Activated T-cell treated with anti-CD3 and anti-CD28 coated beads, Interleukin-2, amount 50 U/mL, for 72 hours (primary cell): ENCODE results near the gene SH3RF2. TPM values are rescaled to one million over a fixed set of nuclear protein-coding genes. Genes with fewer than 3 reads are reported as not detected.
"Not testable (repeated sequence)": the region's sequence is repeated elsewhere in the genome, so short reads cannot be mapped to it uniquely, and the experiment has no call there.

Source experiments
- ATAC-seq, 2 donors: fragments of 150-1000 bp; cut with Tn5 transposase; replicated peaks in 1 of 2; 2 replicates each; pipeline ENCODE4 v1.10.0; 2021; ENCODE audit warnings: moderate library complexity in 2 of 2, mild to moderate bottlenecking in 1 of 2
- DNase-seq, 2 donors: peaks; one replicate each; pipeline ENCODE4 v3.0.0; 2021 to 2022; ENCODE audit warnings: mixed read lengths in 1 of 2
- H3K27ac Mint-ChIP-seq: one replicate; pipeline ENCODE4 v1.8.0; 2022; ENCODE audit warnings: mild to moderate bottlenecking, moderate library complexity, mixed read lengths
- H3K27me3 Mint-ChIP-seq: one replicate; pipeline ENCODE4 v1.8.0; 2022; ENCODE audit warnings: low read depth, mixed read lengths
- H3K36me3 Mint-ChIP-seq, 2 donors: one replicate each; pipeline ENCODE4 v1.8.0; 2022; ENCODE audit warnings: mixed read lengths in 2 of 2, mild to moderate bottlenecking in 1 of 2; ENCODE audit not compliant: insufficient read depth in 2 of 2
- H3K4me1 Mint-ChIP-seq: one replicate; pipeline ENCODE4 v1.8.0; 2022; ENCODE audit warnings: low read depth, mixed read lengths
- H3K4me3 Mint-ChIP-seq, 2 donors: one replicate each; pipeline ENCODE4 v1.8.0; 2022; ENCODE audit warnings: mild to moderate bottlenecking in 2 of 2, mixed read lengths in 2 of 2, moderate library complexity in 2 of 2
- H3K9me3 Mint-ChIP-seq, 2 donors: one replicate each; pipeline ENCODE4 v1.8.0; 2022; ENCODE audit warnings: mixed read lengths in 2 of 2
- total RNA-seq, 2 donors: library from RNA; stranded (reverse); gene quantifications; one replicate each; pipeline ENCODE4 v1.2.3, GENCODE V29; 2022

SH3RF2 gene
- total RNA-seq, 2 donors from 2014 or later = 0.53 to 0.79 TPM

GRCh38 chr5:145993538-145993937, 57.2 kb downstream of the SH3RF2 start:
- peaks cover 22% of the 10 kb centered on the region for H3K27me3 Mint-ChIP-seq
- H3K4me3 Mint-ChIP-seq, DNase-seq, ATAC-seq, H3K27ac Mint-ChIP-seq, H3K9me3 Mint-ChIP-seq, H3K4me1 Mint-ChIP-seq, H3K36me3 Mint-ChIP-seq: not testable (repeated sequence)

DNA sequence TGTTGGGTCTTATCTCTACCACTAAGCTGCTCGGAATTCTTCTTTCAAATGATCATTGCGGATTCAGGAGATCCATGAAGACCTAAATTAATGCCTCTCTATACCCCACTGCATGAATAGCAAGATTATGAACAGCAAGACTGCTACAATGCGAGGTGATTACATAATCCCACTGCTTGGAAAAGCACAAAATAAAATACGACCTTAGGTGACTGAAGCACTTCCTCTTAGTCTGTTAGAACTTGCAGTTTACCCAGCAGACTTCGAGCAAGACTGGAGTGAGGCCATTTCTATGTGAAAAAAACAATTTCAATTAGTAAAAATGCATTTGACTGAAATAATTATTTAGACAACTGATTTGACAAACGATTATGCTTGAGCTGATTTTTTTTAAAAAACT, 59.8 kb downstream of the SH3RF2 start:
- ATAC-seq = no peak
- peaks cover 7% of the 10 kb centered on the region for H3K4me1 Mint-ChIP-seq
- no peak overlapping the region for H3K27ac Mint-ChIP-seq

DNA sequence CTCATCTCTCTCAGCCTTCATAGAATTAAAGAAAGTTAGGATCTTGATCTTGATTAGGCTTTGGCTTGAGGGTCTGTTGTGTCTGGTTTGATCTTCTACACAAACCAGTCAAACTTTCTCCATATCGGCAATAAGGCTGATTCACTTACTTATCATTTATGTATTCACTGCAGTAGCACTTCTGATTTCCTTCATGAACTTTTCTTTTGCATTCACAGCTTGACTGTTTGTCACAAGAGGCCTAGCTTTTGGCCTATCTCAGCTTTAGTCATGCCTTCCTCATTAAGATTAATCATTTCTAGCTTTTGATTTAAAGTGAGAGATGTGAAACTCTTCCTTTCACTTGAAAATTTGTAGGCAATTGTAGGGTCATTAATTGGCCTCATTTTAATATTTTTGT, 62.8 kb downstream of the SH3RF2 start:
- Mint-ChIP-seq H3K27ac (no peak overlapping the region), H3K27me3 (peaks cover 20% of the 10 kb centered on the region), H3K4me1 (peaks cover 7% of the 10 kb centered on the region), H3K9me3 (peaks cover 2% of the 10 kb centered on the region in 2 donors), H3K36me3 (peaks cover 0 to 1% of the 10 kb centered on the region in 2 donors), H3K4me3 (no peak overlapping the region)
- ATAC-seq = peak in 1 of 2 donors; percentile 62
- no peak for DNase-seq

More for the DNA sequence above, 59.8 kb downstream of the SH3RF2 start:
- Mint-ChIP-seq H3K4me3 (no peak overlapping the region), H3K27me3 (peaks cover 14% of the 10 kb centered on the region), H3K9me3 (peaks cover 4 to 7% of the 10 kb centered on the region in 2 donors), H3K36me3 (peaks cover 5% of the 10 kb centered on the region in 2 donors)
- no peak for DNase-seq

GRCh38 chr5:146000072-146000471, 63.7 kb downstream of the SH3RF2 start:
- no peak overlapping the region for H3K4me3 Mint-ChIP-seq
- DNase-seq = no peak
- H3K27ac Mint-ChIP-seq = no peak overlapping the region
- no peaks in the 10 kb centered on the region for H3K9me3 Mint-ChIP-seq
- H3K4me1 Mint-ChIP-seq = peaks cover 7% of the 10 kb centered on the region
- ATAC-seq = no peak
- H3K36me3 Mint-ChIP-seq = no peaks in the 10 kb centered on the region
- H3K27me3 Mint-ChIP-seq = peaks cover 20% of the 10 kb centered on the region

DNA sequence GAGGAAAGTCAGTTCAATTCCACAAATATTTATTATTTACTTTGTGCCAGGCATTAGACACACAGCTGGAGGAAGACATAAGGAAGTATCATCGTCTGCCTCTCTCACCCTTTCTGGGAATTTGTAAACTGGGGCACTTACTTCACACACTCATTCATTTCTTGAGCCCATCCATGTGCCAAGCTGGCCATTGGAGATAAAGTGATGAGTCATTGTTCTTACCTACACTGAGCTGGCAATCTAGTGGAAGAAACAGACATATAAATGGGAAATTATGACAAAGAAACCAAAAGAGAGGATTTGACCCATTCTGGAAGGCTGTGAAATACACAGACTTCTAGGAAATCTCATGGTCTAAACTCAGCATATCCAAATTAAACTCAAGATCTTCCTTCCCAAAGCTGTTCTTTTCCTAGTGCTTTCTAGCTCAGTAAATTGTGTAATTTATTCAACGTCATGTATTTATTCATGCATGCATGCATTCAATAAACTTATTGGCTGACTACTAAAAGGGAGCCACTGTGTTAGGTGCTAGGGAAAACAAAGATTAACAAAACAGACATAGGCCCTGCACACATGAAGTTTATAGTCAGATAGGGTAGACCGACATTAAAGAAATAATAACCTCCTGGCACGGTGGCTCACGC, 65.3 kb downstream of the SH3RF2 start:
- Mint-ChIP-seq H3K9me3 (no peaks in the 10 kb centered on the region), H3K4me3 (no peak overlapping the region), H3K4me1 (peaks cover 7% of the 10 kb centered on the region), H3K27ac (no peak overlapping the region), H3K36me3 (no peaks in the 10 kb centered on the region), H3K27me3 (peaks cover 18% of the 10 kb centered on the region)
- no peak for DNase-seq
- no peak for ATAC-seq

- Mint-ChIP-seq H3K27me3 (peaks cover 23% of the 10 kb centered on the region), H3K27ac (no peak overlapping the region), H3K4me1 (peaks cover 7% of the 10 kb centered on the region), H3K9me3 (no peaks in the 10 kb centered on the region), H3K4me3 (no peak overlapping the region), H3K36me3 (no peaks in the 10 kb centered on the region)
- ATAC-seq = no peak
- DNase-seq = no peak
These were observed 66.1 kb downstream of the SH3RF2 start for GRCh38 chr5:146002491-146002890.

DNA sequence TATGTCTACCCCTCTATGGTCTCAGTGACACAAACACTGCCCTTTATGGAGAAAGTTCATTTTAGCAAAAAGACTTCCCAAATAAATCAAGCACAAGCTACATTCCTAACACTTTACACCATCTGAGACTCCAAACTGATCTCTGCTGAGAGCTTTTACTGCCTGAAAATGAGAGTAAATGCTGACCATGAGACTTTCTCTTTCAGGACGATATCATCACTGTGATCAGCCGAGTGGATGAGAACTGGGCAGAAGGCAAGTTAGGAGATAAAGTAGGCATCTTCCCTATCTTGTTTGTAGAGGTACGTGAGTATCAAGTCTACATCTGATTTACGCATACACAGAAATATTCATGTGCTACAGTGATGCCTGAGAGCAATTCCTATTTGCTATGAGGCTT, 67.5 kb downstream of the SH3RF2 start:
- H3K9me3 Mint-ChIP-seq = no peaks in the 10 kb centered on the region
- no peak overlapping the region for H3K4me3 Mint-ChIP-seq
- no peaks in the 10 kb centered on the region for H3K36me3 Mint-ChIP-seq
- H3K4me1 Mint-ChIP-seq = peaks cover 7% of the 10 kb centered on the region
- H3K27ac Mint-ChIP-seq = no peak overlapping the region
- DNase-seq (no peak), ATAC-seq (no peak)
- H3K27me3 Mint-ChIP-seq = peaks cover 18% of the 10 kb centered on the region

- peaks cover 23% of the 10 kb centered on the region for H3K27me3 Mint-ChIP-seq
- no peaks in the 10 kb centered on the region for H3K36me3 Mint-ChIP-seq
- DNase-seq = no peak
- H3K4me1 Mint-ChIP-seq = no peaks in the 10 kb centered on the region
- ATAC-seq = peak in 1 of 2 donors; percentile 23
- peaks cover 0 to 4% of the 10 kb centered on the region in 2 donors for H3K9me3 Mint-ChIP-seq
- H3K27ac Mint-ChIP-seq = no peak overlapping the region
- H3K4me3 Mint-ChIP-seq = no peak overlapping the region
These were observed 68.9 kb downstream of the SH3RF2 start for GRCh38 chr5:146005264-146005663.

GRCh38 chr5:146005723-146006122, 69.3 kb downstream of the SH3RF2 start:
- peaks cover 0 to 4% of the 10 kb centered on the region in 2 donors for H3K9me3 Mint-ChIP-seq

GRCh38 chr5:146006470-146007190, 70.3 kb downstream of the SH3RF2 start:
- Mint-ChIP-seq H3K36me3 (no peaks in the 10 kb centered on the region), H3K27me3 (peaks cover 23% of the 10 kb centered on the region), H3K4me1 (no peaks in the 10 kb centered on the region), H3K4me3 (no peak overlapping the region), H3K9me3 (peaks cover 1 to 4% of the 10 kb centered on the region in 2 donors), H3K27ac (no peak overlapping the region)
- ATAC-seq = no peak
- no peak for DNase-seq

More at GRCh38 chr5:146005723-146006122, 69.3 kb downstream of the SH3RF2 start:
- H3K36me3 Mint-ChIP-seq = no peaks in the 10 kb centered on the region
- no peak for DNase-seq
- no peaks in the 10 kb centered on the region for H3K4me1 Mint-ChIP-seq
- ATAC-seq = no peak
- H3K27me3 Mint-ChIP-seq = peaks cover 23% of the 10 kb centered on the region
- H3K4me3 Mint-ChIP-seq = no peak overlapping the region
- H3K27ac Mint-ChIP-seq = no peak overlapping the region

- Mint-ChIP-seq H3K9me3 (peaks cover 1 to 4% of the 10 kb centered on the region in 2 donors), H3K36me3 (no peaks in the 10 kb centered on the region), H3K27ac (no peak overlapping the region), H3K4me1 (no peaks in the 10 kb centered on the region), H3K27me3 (peaks cover 23% of the 10 kb centered on the region), H3K4me3 (no peak overlapping the region)
- no peak for DNase-seq
- ATAC-seq = no peak
These were observed 70.9 kb downstream of the SH3RF2 start for GRCh38 chr5:146007270-146007669.

GRCh38 chr5:146007989-146008388, 71.6 kb downstream of the SH3RF2 start:
- no peak for DNase-seq
- peaks cover 1 to 5% of the 10 kb centered on the region in 2 donors for H3K9me3 Mint-ChIP-seq
- H3K4me3 Mint-ChIP-seq = no peak overlapping the region
- no peaks in the 10 kb centered on the region for H3K36me3 Mint-ChIP-seq
- no peak overlapping the region for H3K27ac Mint-ChIP-seq
- no peaks in the 10 kb centered on the region for H3K4me1 Mint-ChIP-seq
- peaks cover 25% of the 10 kb centered on the region for H3K27me3 Mint-ChIP-seq
- no peak for ATAC-seq

DNA sequence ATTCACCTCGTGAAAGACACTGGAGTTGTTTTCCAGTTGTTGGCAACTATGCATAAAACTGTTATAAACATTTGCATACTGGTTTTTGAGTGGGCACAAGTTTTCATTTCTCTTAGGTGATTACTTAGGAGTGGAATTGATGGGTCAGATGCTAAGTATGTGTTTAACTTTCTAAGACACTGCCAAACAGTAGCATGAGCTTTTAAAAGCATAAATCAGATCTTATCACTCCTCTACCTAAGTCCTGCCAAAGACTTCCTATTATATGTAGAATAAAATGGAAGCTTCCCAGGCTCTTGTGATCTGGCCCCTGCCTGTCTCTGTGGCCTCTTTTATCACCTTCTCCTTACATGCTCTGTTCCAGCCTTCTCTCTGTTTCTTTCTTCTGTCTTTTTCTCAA, 72.6 kb downstream of the SH3RF2 start:
- DNase-seq (no peak), ATAC-seq (no peak)
- no peak overlapping the region for H3K4me3 Mint-ChIP-seq
- H3K9me3 Mint-ChIP-seq = peaks cover 1 to 7% of the 10 kb centered on the region in 2 donors
- no peaks in the 10 kb centered on the region for H3K4me1 Mint-ChIP-seq
- no peaks in the 10 kb centered on the region for H3K36me3 Mint-ChIP-seq
- peaks cover 26% of the 10 kb centered on the region for H3K27me3 Mint-ChIP-seq
- no peak overlapping the region for H3K27ac Mint-ChIP-seq
